ENCODE measurements around the gene ACTL8. TPM values are rescaled to one million over a fixed set of nuclear protein-coding genes. Genes with fewer than 3 reads are reported as not detected.

The ACTL8 gene
- total RNA-seq, 1 donor, result not detected

DNA sequence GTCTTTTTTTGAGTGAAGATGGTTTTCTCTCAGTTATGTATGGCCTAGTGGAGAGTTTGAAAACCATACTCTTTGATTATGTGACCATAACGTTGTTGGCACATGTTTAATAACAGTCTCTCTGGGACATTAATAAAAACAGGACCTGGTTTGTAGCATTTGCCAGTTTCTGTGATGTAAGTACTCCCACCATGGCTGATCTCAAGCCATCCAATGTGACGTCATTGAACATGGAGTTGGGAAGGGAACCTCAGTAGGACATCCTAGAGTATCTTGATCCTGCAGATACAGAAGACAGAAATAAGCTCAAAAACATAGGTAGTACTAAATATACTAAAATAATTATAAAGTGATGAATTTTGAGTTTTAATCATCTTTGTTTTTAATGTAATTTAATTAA, 107.0 kb downstream of the ACTL8 start:
- TF ChIP-seq CTCF (IDR thresholded peaks at IDR 0.05; ENCODE audit: insufficient read depth, low read depth, low read length), result no peak
- no peak for DNase-seq (ENCODE audit: low read depth)
- no peak overlapping the region for H3K4me3 ChIP-seq (ENCODE audit: low read depth, low read length)

GRCh38 chr1:17865912-17866739, 111.0 kb downstream of the ACTL8 start:
- no peak overlapping the region for H3K4me3 ChIP-seq (ENCODE audit: low read depth, low read length)
- DNase-seq (ENCODE audit: low read depth), result peak; percentile 85
- TF ChIP-seq CTCF (IDR thresholded peaks at IDR 0.05; ENCODE audit: insufficient read depth, low read depth, low read length), result no peak

- TF ChIP-seq CTCF (IDR thresholded peaks at IDR 0.05; ENCODE audit: insufficient read depth, low read depth, low read length), result no peak
- no peak for DNase-seq (ENCODE audit: low read depth)
- H3K4me3 ChIP-seq (ENCODE audit: low read depth, low read length), result no peak overlapping the region
Observed at GRCh38 chr1:17866740-17867029, 111.6 kb downstream of the ACTL8 start.

DNA sequence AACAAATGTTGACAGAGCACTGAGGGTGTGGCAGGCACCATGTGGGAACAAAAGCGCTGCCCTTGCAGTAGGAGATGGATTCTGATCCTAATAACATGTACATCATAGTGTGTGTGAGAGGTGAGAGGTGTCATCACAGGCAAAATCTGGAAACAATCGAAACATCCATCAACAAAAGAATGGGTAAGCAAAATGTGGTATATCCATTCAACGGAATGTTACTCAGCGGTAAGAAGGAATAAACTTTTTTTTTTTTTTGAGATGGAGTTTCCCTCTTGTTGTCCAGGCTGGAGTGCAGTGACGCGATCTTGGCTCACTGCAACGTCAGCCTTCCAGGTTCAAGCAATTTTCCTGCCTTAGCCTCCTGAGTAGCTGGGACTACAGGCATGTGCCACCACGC, 112.3 kb downstream of the ACTL8 start:
- no peak for TF ChIP-seq CTCF (IDR thresholded peaks at IDR 0.05; ENCODE audit: insufficient read depth, low read depth, low read length)
- no peak overlapping the region for H3K4me3 ChIP-seq (ENCODE audit: low read depth, low read length)
- no peak for DNase-seq (ENCODE audit: low read depth)

DNA sequence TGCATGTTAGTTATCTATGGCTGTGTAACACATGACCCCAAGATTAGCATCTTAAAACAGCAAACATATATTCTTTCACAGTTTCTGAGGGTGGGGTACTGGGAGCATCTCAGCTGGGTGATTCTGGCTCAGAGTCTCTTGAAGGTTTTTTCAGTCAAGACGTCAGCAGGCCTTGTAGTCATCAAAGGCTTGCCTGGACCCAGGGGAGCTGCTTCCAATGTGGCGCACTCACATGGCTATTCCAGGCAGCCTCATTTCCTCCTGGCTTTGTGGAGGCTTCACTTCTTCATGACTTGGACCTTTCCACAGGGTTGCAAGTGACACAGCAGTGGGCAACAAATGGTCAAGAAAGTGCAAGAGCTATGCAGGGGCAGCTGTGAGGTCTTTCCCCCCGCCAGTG, 114.7 kb downstream of the ACTL8 start:
- no peak overlapping the region for H3K4me3 ChIP-seq (ENCODE audit: low read depth, low read length)
- no peak for TF ChIP-seq CTCF (IDR thresholded peaks at IDR 0.05; ENCODE audit: insufficient read depth, low read depth, low read length)
- no peak for DNase-seq (ENCODE audit: low read depth)

DNA sequence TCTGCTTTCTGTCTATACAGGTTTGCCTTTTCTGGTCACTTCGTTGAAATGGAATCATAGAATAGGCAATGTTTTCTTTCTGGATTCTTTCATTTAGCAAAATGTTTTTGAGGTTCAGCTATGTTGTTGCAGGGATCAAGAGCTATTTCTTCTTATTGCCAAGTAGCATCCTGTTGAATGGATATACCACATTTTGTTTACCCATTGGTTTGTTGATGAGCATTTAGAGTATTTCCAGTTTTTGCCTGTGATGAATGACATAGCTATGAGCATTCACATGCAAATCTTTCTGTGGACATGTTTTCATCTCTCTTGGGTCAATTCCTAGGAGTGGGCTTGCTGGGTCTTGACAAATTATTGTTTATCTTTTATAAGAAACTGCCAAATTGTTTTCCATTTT, 115.5 kb downstream of the ACTL8 start:
- H3K4me3 ChIP-seq (ENCODE audit: low read depth, low read length), result no peak overlapping the region
- DNase-seq (ENCODE audit: low read depth), result no peak
- no peak for TF ChIP-seq CTCF (IDR thresholded peaks at IDR 0.05; ENCODE audit: insufficient read depth, low read depth, low read length)

All from fibroblast of villous mesenchyme (primary cell).